ENCODE data around the gene SERGEF. TPM values are rescaled to one million over a fixed set of nuclear protein-coding genes. Genes with fewer than 3 reads are reported as not detected.

The SERGEF gene
- total and polyA plus RNA-seq, 10 of the 15 experiments (the other 5 are each of a cell fraction or from before 2014, with no cell fraction given): 14.6 to 27.8 (median 22.4) TPM

GRCh38 chr11:17852246-17852645 is 160.6 kb downstream of the SERGEF start:
- RAD21 ChIA-PET (ENCODE audit: unreplicated experiment): no interaction called here

DNA sequence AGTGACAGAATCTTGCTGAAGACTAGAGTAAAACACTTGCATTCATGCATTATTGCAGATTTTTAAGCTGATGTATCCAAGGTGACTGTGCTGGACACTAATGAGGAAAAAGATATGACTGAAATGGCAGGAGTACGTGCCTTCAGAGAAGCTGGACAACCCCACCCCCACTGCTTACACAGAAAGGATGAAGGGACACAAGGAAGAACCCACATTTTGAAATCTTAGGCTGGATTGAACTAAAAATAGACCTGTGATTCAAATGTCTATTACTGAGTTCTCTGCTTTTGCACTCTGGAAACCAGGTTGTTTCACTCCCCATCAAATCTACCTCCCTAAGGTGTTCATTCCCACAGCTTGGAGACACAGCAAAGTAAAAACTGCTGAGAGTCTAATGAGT is 161.2 kb downstream of the SERGEF start:
- ChIA-PET CTCF (interaction anchor here (1.4 to 4.6 kb wide), 3 partner anchors 12 to 126 kb away, joined by 4 to 31 read pairs (median 4); no protein-coding TSS in a partner anchor), POLR2A (interaction anchor here (0.7 kb wide), 1 partner anchor 15 kb away, joined by 3 read pairs; no protein-coding TSS in a partner anchor), SMC1A (ENCODE audit: uncharacterized antibody, unreplicated experiment) (no interaction called here), RAD21 (ENCODE audit: unreplicated experiment) (no interaction called here)
- H3K4me3 ChIP-seq: no peak overlapping the region
- no peak overlapping the region for H2AFZ ChIP-seq (ENCODE audit: control insufficient read depth, low read depth, low read length)
- no peak for FAIRE-seq
- H4K20me1 ChIP-seq (ENCODE audit: control insufficient read depth, insufficient read depth): no peaks in the 10 kb centered on the region
- in situ Hi-C loops (cut with MboI): no loop called here
- H3K36me3 ChIP-seq (ENCODE audit: control insufficient read depth in 2 of 2, insufficient read depth in 2 of 2, low read length in 1 of 2): no peaks in the 10 kb centered on the region
- no peak overlapping the region for H3K4me2 ChIP-seq (ENCODE audit: control insufficient read depth, insufficient read depth)
- WGBS (ENCODE audit: insufficient coverage, insufficient replicate concordance, low lambda C conversion rate, missing lambda C conversion rate): 100% methylated on average over 1 of the region's 1 CpG
- H3K27ac ChIP-seq (ENCODE audit: control insufficient read depth, insufficient read depth): no peak overlapping the region
- no peaks in the 10 kb centered on the region for H3K79me2 ChIP-seq (ENCODE audit: control insufficient read depth, insufficient read depth, low read length)
- intact Hi-C loops (cut with micrococcal nuclease; ENCODE audit: unreplicated experiment): no loop called here
- no peak for ATAC-seq
- no peaks in the 10 kb centered on the region for H3K9me3 ChIP-seq (replicated peaks; ENCODE audit: control insufficient read depth, insufficient read depth, low read length)
- peaks cover 8% of the 10 kb centered on the region for H3K4me1 ChIP-seq (ENCODE audit: control insufficient read depth, insufficient read depth, low read length)
- no TSS peak for BruUV-seq (replicated peaks)
- no peaks in the 10 kb centered on the region for H3K27me3 ChIP-seq (replicated peaks in 1 of 2; ENCODE audit: control insufficient read depth in 2 of 2, insufficient read depth in 2 of 2, low read length in 1 of 2)
- DNase-seq (ENCODE audit: low read depth, low spot score): no peak
- no peak overlapping the region for H3K9ac ChIP-seq (ENCODE audit: control insufficient read depth, insufficient read depth, low read length)
- no peak for TF ChIP-seq ZNF592 (IDR thresholded peaks at IDR 0.05)
- TF ChIP-seq GATAD2B (conservative IDR thresholded peaks at IDR 0.05; ENCODE audit: low read depth): no peak
- TF ChIP-seq MEF2A (IDR thresholded peaks at IDR 0.05; ENCODE audit: insufficient read depth, low read depth, low read length): no peak
- no peak for TF ChIP-seq KLF5 (IDR thresholded peaks at IDR 0.05; ENCODE audit: partially characterized antibody)
- TF ChIP-seq MYC (IDR thresholded peaks at IDR 0.05; ENCODE audit: insufficient read depth, insufficient read length, insufficient replicate concordance, low read length, severe bottlenecking): no peak
- no peak for TF ChIP-seq YY1 (IDR thresholded peaks at IDR 0.05; ENCODE audit: low read depth, low read length)
- no peak for TF ChIP-seq ZNF622 (IDR thresholded peaks at IDR 0.05)
- TF ChIP-seq ATF7 (IDR thresholded peaks at IDR 0.05; ENCODE audit: low read depth): no peak
- TF ChIP-seq TBL1XR1 (IDR thresholded peaks at IDR 0.05; ENCODE audit: low read depth, low read length): no peak
- TF ChIP-seq RAD51 (IDR thresholded peaks at IDR 0.05): no peak
- TF ChIP-seq RCOR1 (conservative IDR thresholded peaks at IDR 0.05; ENCODE audit: low read depth, low read length): no peak

More at GRCh38 chr11:17852246-17852645, 160.6 kb downstream of the SERGEF start:
- in situ Hi-C loops (cut with MboI): no loop called here
- no peak overlapping the region for H2AFZ ChIP-seq (ENCODE audit: control insufficient read depth, low read depth, low read length)
- H4K20me1 ChIP-seq (ENCODE audit: control insufficient read depth, insufficient read depth): no peaks in the 10 kb centered on the region
- no peak overlapping the region for H3K9ac ChIP-seq (ENCODE audit: control insufficient read depth, insufficient read depth, low read length)
- peaks cover 8% of the 10 kb centered on the region for H3K4me1 ChIP-seq (ENCODE audit: control insufficient read depth, insufficient read depth, low read length)
- POLR2A ChIA-PET: interaction anchor here (0.7 kb wide), 1 partner anchor 16 kb away, joined by 3 read pairs; no protein-coding TSS in a partner anchor
- ATAC-seq (no peak), DNase-seq (ENCODE audit: low read depth, low spot score) (no peak), FAIRE-seq (no peak)
- intact Hi-C loops (cut with micrococcal nuclease; ENCODE audit: unreplicated experiment): no loop called here
- 100% methylated on average over 1 of the region's 1 CpG for WGBS (ENCODE audit: insufficient coverage, insufficient replicate concordance, low lambda C conversion rate, missing lambda C conversion rate)
- SMC1A ChIA-PET (ENCODE audit: uncharacterized antibody, unreplicated experiment): no interaction called here
- no peak overlapping the region for H3K27ac ChIP-seq (ENCODE audit: control insufficient read depth, insufficient read depth)
- H3K27me3 ChIP-seq (replicated peaks in 1 of 2; ENCODE audit: control insufficient read depth in 2 of 2, insufficient read depth in 2 of 2, low read length in 1 of 2): no peaks in the 10 kb centered on the region
- no TSS peak for BruUV-seq (replicated peaks)
- no peak for TF ChIP-seq JUND (IDR thresholded peaks at IDR 0.05; ENCODE audit: low read depth, low read length)
- TF ChIP-seq BRCA1 (IDR thresholded peaks at IDR 0.05; ENCODE audit: low read depth, low read length): no peak
- no peak for TF ChIP-seq KLF5 (IDR thresholded peaks at IDR 0.05; ENCODE audit: partially characterized antibody)
- TF ChIP-seq SIX5 (IDR thresholded peaks at IDR 0.05; ENCODE audit: low read depth, low read length, severe bottlenecking): no peak
- TF ChIP-seq FOXM1 (IDR thresholded peaks at IDR 0.05; ENCODE audit: low read depth, low read length): no peak
- TF ChIP-seq KDM1A (IDR thresholded peaks at IDR 0.05; ENCODE audit: borderline replicate concordance): no peak
- no peak for TF ChIP-seq FOXK2 (IDR thresholded peaks at IDR 0.05)
- TF ChIP-seq NFYB (IDR thresholded peaks at IDR 0.05; ENCODE audit: insufficient read depth, low read depth, low read length): no peak
- TF ChIP-seq BCL11A (IDR thresholded peaks at IDR 0.05; ENCODE audit: low read depth, low read length): no peak
- no peak for TF ChIP-seq SREBF2 (IDR thresholded peaks at IDR 0.05; ENCODE audit: low read length)
- TF ChIP-seq POLR2A (IDR thresholded peaks at IDR 0.05; ENCODE audit: low read depth, low read length): no peak
- TF ChIP-seq PML (IDR thresholded peaks at IDR 0.05; ENCODE audit: low read length): no peak
- H3K4me2 ChIP-seq (ENCODE audit: control insufficient read depth, insufficient read depth): no peak overlapping the region
- H3K4me3 ChIP-seq: no peak overlapping the region
- H3K36me3 ChIP-seq (ENCODE audit: control insufficient read depth in 2 of 2, insufficient read depth in 2 of 2, low read length in 1 of 2): no peaks in the 10 kb centered on the region
- H3K79me2 ChIP-seq (ENCODE audit: control insufficient read depth, insufficient read depth, low read length): no peaks in the 10 kb centered on the region
- H3K9me3 ChIP-seq (replicated peaks; ENCODE audit: control insufficient read depth, insufficient read depth, low read length): no peaks in the 10 kb centered on the region
- CTCF ChIA-PET: interaction anchor here (1.4 to 4.6 kb wide), 3 partner anchors 12 to 126 kb away, joined by 4 to 31 read pairs (median 4); no protein-coding TSS in a partner anchor
